Measurements from ENCODE around the gene VPS26A.
"Not testable (repeated sequence)": the region's sequence is repeated elsewhere in the genome, so short reads cannot be mapped to it uniquely, and the experiment has no call there.

Gene VPS26A

GRCh38 chr10:69142983-69143382, 19.0 kb downstream of the VPS26A start:
- H3K9ac ChIP-seq (ENCODE audit: low read length): no peak overlapping the region
- H3K27me3 ChIP-seq (ENCODE audit: control insufficient read depth, insufficient read depth, low read length): no peaks in the 10 kb centered on the region
- H3K4me1 ChIP-seq (ENCODE audit: control insufficient read depth, insufficient read depth, low read length): no peaks in the 10 kb centered on the region
- no peaks in the 10 kb centered on the region for H3K9me3 ChIP-seq (ENCODE audit: control insufficient read depth, insufficient read depth, low read depth, low read length)
- no peak overlapping the region for H3K4me3 ChIP-seq (ENCODE audit: low read depth, low read length)
- H3K36me3 ChIP-seq (ENCODE audit: control insufficient read depth, insufficient read depth, low read length): peaks cover 2% of the 10 kb centered on the region; the same call in 1 of the 2 replicates
- no peak overlapping the region for H3K27ac ChIP-seq (ENCODE audit: low read depth, low read length)

- Histone ChIP-seq H3K9me3 (ENCODE audit: control insufficient read depth, insufficient read depth, low read depth, low read length) (no peaks in the 10 kb centered on the region), H3K4me3 (ENCODE audit: low read depth, low read length) (no peak overlapping the region), H3K27ac (ENCODE audit: low read depth, low read length) (no peak overlapping the region), H3K27me3 (ENCODE audit: control insufficient read depth, insufficient read depth, low read length) (no peaks in the 10 kb centered on the region), H3K36me3 (ENCODE audit: control insufficient read depth, insufficient read depth, low read length) (peaks cover 2% of the 10 kb centered on the region; the same call in 1 of the 2 replicates), H3K9ac (ENCODE audit: low read length) (no peak overlapping the region), H3K4me1 (ENCODE audit: control insufficient read depth, insufficient read depth, low read length) (no peaks in the 10 kb centered on the region)
Measured at GRCh38 chr10:69145329-69145728, 21.4 kb downstream of the VPS26A start.

- H3K27ac ChIP-seq (ENCODE audit: low read depth, low read length): no peak overlapping the region
- H3K4me1 ChIP-seq (ENCODE audit: control insufficient read depth, insufficient read depth, low read length): no peaks in the 10 kb centered on the region
- H3K9me3 ChIP-seq (ENCODE audit: control insufficient read depth, insufficient read depth, low read depth, low read length): no peaks in the 10 kb centered on the region
- no peaks in the 10 kb centered on the region for H3K27me3 ChIP-seq (ENCODE audit: control insufficient read depth, insufficient read depth, low read length)
- no peak overlapping the region for H3K4me3 ChIP-seq (ENCODE audit: low read depth, low read length)
- peaks cover 2% of the 10 kb centered on the region; the same call in 1 of the 2 replicates for H3K36me3 ChIP-seq (ENCODE audit: control insufficient read depth, insufficient read depth, low read length)
- H3K9ac ChIP-seq (ENCODE audit: low read length): no peak overlapping the region
Measured at GRCh38 chr10:69145864-69146263, 21.9 kb downstream of the VPS26A start.

- Histone ChIP-seq H3K4me3 (ENCODE audit: low read depth, low read length) (no peak overlapping the region), H3K9ac (ENCODE audit: low read length) (no peak overlapping the region), H3K4me1 (ENCODE audit: control insufficient read depth, insufficient read depth, low read length) (no peaks in the 10 kb centered on the region), H3K36me3 (ENCODE audit: control insufficient read depth, insufficient read depth, low read length) (no peaks in the 10 kb centered on the region), H3K27me3 (ENCODE audit: control insufficient read depth, insufficient read depth, low read length) (no peaks in the 10 kb centered on the region), H3K9me3 (ENCODE audit: control insufficient read depth, insufficient read depth, low read depth, low read length) (no peaks in the 10 kb centered on the region), H3K27ac (ENCODE audit: low read depth, low read length) (no peak overlapping the region)
Measured at GRCh38 chr10:69146759-69147158, 22.8 kb downstream of the VPS26A start.

GRCh38 chr10:69151984-69152383, 28.0 kb downstream of the VPS26A start:
- Histone ChIP-seq H3K27ac (ENCODE audit: low read depth, low read length) (no peak overlapping the region), H3K9ac (ENCODE audit: low read length) (no peak overlapping the region), H3K4me3 (ENCODE audit: low read depth, low read length) (no peak overlapping the region), H3K36me3 (ENCODE audit: control insufficient read depth, insufficient read depth, low read length) (no peaks in the 10 kb centered on the region), H3K27me3 (ENCODE audit: control insufficient read depth, insufficient read depth, low read length) (no peaks in the 10 kb centered on the region), H3K9me3 (ENCODE audit: control insufficient read depth, insufficient read depth, low read depth, low read length) (no peaks in the 10 kb centered on the region), H3K4me1 (ENCODE audit: control insufficient read depth, insufficient read depth, low read length) (0 out of 2 replicates have a peak, but pooled peaks cover 5% of the 10 kb centered on the region)

GRCh38 chr10:69153227-69153626, 29.2 kb downstream of the VPS26A start:
- H3K27me3 ChIP-seq (ENCODE audit: control insufficient read depth, insufficient read depth, low read length): no peaks in the 10 kb centered on the region
- H3K27ac ChIP-seq (ENCODE audit: low read depth, low read length): no peak overlapping the region
- H3K4me3 ChIP-seq (ENCODE audit: low read depth, low read length): no peak overlapping the region
- no peak overlapping the region for H3K9ac ChIP-seq (ENCODE audit: low read length)
- no peaks in the 10 kb centered on the region for H3K9me3 ChIP-seq (ENCODE audit: control insufficient read depth, insufficient read depth, low read depth, low read length)
- peaks cover 12% of the 10 kb centered on the region for H3K36me3 ChIP-seq (ENCODE audit: control insufficient read depth, insufficient read depth, low read length)
- 0 out of 2 replicates have a peak, but pooled peaks cover 5% of the 10 kb centered on the region for H3K4me1 ChIP-seq (ENCODE audit: control insufficient read depth, insufficient read depth, low read length)

- Histone ChIP-seq H3K27me3 (ENCODE audit: control insufficient read depth, insufficient read depth, low read length) (no peaks in the 10 kb centered on the region), H3K9me3 (ENCODE audit: control insufficient read depth, insufficient read depth, low read depth, low read length) (no peaks in the 10 kb centered on the region), H3K36me3 (ENCODE audit: control insufficient read depth, insufficient read depth, low read length) (peaks cover 33% of the 10 kb centered on the region), H3K4me1 (ENCODE audit: control insufficient read depth, insufficient read depth, low read length) (no peaks in the 10 kb centered on the region), H3K9ac (ENCODE audit: low read length) (no peak overlapping the region), H3K4me3 (ENCODE audit: low read depth, low read length) (no peak overlapping the region), H3K27ac (ENCODE audit: low read depth, low read length) (no peak overlapping the region)
Measured at GRCh38 chr10:69160809-69161241, 36.8 kb downstream of the VPS26A start.

- no peak overlapping the region for H3K4me3 ChIP-seq (ENCODE audit: low read depth, low read length)
- no peaks in the 10 kb centered on the region for H3K27me3 ChIP-seq (ENCODE audit: control insufficient read depth, insufficient read depth, low read length)
- no peak overlapping the region for H3K9ac ChIP-seq (ENCODE audit: low read length)
- peaks cover 36% of the 10 kb centered on the region for H3K36me3 ChIP-seq (ENCODE audit: control insufficient read depth, insufficient read depth, low read length)
- H3K4me1 ChIP-seq (ENCODE audit: control insufficient read depth, insufficient read depth, low read length): no peaks in the 10 kb centered on the region
- H3K9me3 ChIP-seq (ENCODE audit: control insufficient read depth, insufficient read depth, low read depth, low read length): no peaks in the 10 kb centered on the region
- H3K27ac ChIP-seq (ENCODE audit: low read depth, low read length): no peak overlapping the region
Measured at GRCh38 chr10:69168493-69168892, 44.5 kb downstream of the VPS26A start.

- Histone ChIP-seq H3K4me3 (ENCODE audit: low read depth, low read length) (no peak overlapping the region), H3K9ac (ENCODE audit: low read length) (no peak overlapping the region), H3K4me1 (ENCODE audit: control insufficient read depth, insufficient read depth, low read length) (no peaks in the 10 kb centered on the region), H3K36me3 (ENCODE audit: control insufficient read depth, insufficient read depth, low read length) (peaks cover 23% of the 10 kb centered on the region), H3K27me3 (ENCODE audit: control insufficient read depth, insufficient read depth, low read length) (no peaks in the 10 kb centered on the region), H3K27ac (ENCODE audit: low read depth, low read length) (no peak overlapping the region), H3K9me3 (ENCODE audit: control insufficient read depth, insufficient read depth, low read depth, low read length) (no peaks in the 10 kb centered on the region)
Measured at GRCh38 chr10:69172241-69172982, 48.4 kb downstream of the VPS26A start.

GRCh38 chr10:69175326-69175725, 51.3 kb downstream of the VPS26A start:
- H3K9me3 ChIP-seq (ENCODE audit: control insufficient read depth, insufficient read depth, low read depth, low read length); H3K4me3 ChIP-seq (ENCODE audit: low read depth, low read length); H3K9ac ChIP-seq (ENCODE audit: low read length); H3K4me1 ChIP-seq (ENCODE audit: control insufficient read depth, insufficient read depth, low read length); H3K27ac ChIP-seq (ENCODE audit: low read depth, low read length); H3K27me3 ChIP-seq (ENCODE audit: control insufficient read depth, insufficient read depth, low read length): not testable (repeated sequence)
- H3K36me3 ChIP-seq (ENCODE audit: control insufficient read depth, insufficient read depth, low read length): peaks cover 12% of the 10 kb centered on the region

GRCh38 chr10:69176823-69177222, 52.8 kb downstream of the VPS26A start:
- Histone ChIP-seq H3K27ac (ENCODE audit: low read depth, low read length) (no peak overlapping the region), H3K27me3 (ENCODE audit: control insufficient read depth, insufficient read depth, low read length) (no peaks in the 10 kb centered on the region), H3K4me3 (ENCODE audit: low read depth, low read length) (no peak overlapping the region), H3K9ac (ENCODE audit: low read length) (no peak overlapping the region), H3K9me3 (ENCODE audit: control insufficient read depth, insufficient read depth, low read depth, low read length) (no peaks in the 10 kb centered on the region), H3K36me3 (ENCODE audit: control insufficient read depth, insufficient read depth, low read length) (peaks cover 7% of the 10 kb centered on the region; the same call in 1 of the 2 replicates), H3K4me1 (ENCODE audit: control insufficient read depth, insufficient read depth, low read length) (peaks cover 6% of the 10 kb centered on the region)
